Ramos (cell line): ENCODE data around the gene SKP1.
"Not testable (repeated sequence)": the region's sequence is repeated elsewhere in the genome, so short reads cannot be mapped to it uniquely, and the experiment has no call there.

Source experiments
- in situ Hi-C: fragments of 300-500 bp; cut with MboI; formaldehyde crosslinking; loops from one replicate; pipeline ENCODE4 v1.14.3; 2022; ENCODE audit warnings: low sequenced_read_pairs; ENCODE audit not compliant: unreplicated experiment

The SKP1 gene

GRCh38 chr5:134183481-134183880 is 6.7 kb upstream of the SKP1 start:
- in situ Hi-C loops: loop anchor here (25.0 kb wide), 1 partner anchor 404 kb away; no protein-coding TSS in a partner anchor

GRCh38 chr5:134178096-134178419 is 1.3 kb upstream of the SKP1 start:
- in situ Hi-C loops: loop anchor here (25.0 kb wide), 1 partner anchor 409 kb away; no protein-coding TSS in a partner anchor

GRCh38 chr5:134177369-134178095 is 782 bp upstream of the SKP1 start:
- in situ Hi-C loops: loop anchor here (25.0 kb wide), 1 partner anchor 410 kb away; no protein-coding TSS in a partner anchor

- in situ Hi-C loops: loop anchor here (25.0 kb wide), 1 partner anchor 411 kb away; no protein-coding TSS in a partner anchor
Observed at GRCh38 chr5:134175921-134176510, 734 bp downstream of the SKP1 start.

GRCh38 chr5:134174841-134175839 is 1.6 kb downstream of the SKP1 start:
- in situ Hi-C loops: loop anchor here (25.0 kb wide), 1 partner anchor 412 kb away; no protein-coding TSS in a partner anchor

GRCh38 chr5:134171972-134172371 is 4.8 kb downstream of the SKP1 start:
- in situ Hi-C loops: no loop called here

GRCh38 chr5:134162592-134162991 is 14.2 kb downstream of the SKP1 start:
- in situ Hi-C loops: no loop called here

- in situ Hi-C loops: no loop called here
Observed at GRCh38 chr5:134161513-134162395, 15.0 kb downstream of the SKP1 start.

- in situ Hi-C loops: no loop called here
Observed at GRCh38 chr5:134153657-134154056, 23.1 kb downstream of the SKP1 start.

GRCh38 chr5:134153241-134153640 is 23.5 kb downstream of the SKP1 start:
- in situ Hi-C loops: no loop called here

- in situ Hi-C loops: not testable (repeated sequence)
Observed at GRCh38 chr5:134152173-134152832, 24.4 kb downstream of the SKP1 start.

- in situ Hi-C loops: no loop called here
Observed at GRCh38 chr5:134151723-134152122, 25.0 kb downstream of the SKP1 start.

- in situ Hi-C loops: no loop called here
Observed at GRCh38 chr5:134149571-134150303, 27.0 kb downstream of the SKP1 start.

- in situ Hi-C loops: no loop called here
Observed at GRCh38 chr5:134148986-134149539, 27.7 kb downstream of the SKP1 start.

- in situ Hi-C loops: no loop called here
Observed at GRCh38 chr5:134148316-134148715, 28.4 kb downstream of the SKP1 start.

- in situ Hi-C loops: no loop called here
Observed at GRCh38 chr5:134146651-134147518, 29.9 kb downstream of the SKP1 start.
